Raji (cell line): ENCODE data around the gene ZNF644.
A peak's percentile ranks its signal among the peaks of the same experiment; 100 is the strongest.

ENCODE experiments used
- POLR2A ChIP-seq: IDR thresholded peaks from 2 replicates; pipeline ENCODE4 v1.6.1; 2011; ENCODE audit warnings: low read depth, low read length, control low read depth; ENCODE audit not compliant: insufficient read depth

The ZNF644 gene

DNA sequence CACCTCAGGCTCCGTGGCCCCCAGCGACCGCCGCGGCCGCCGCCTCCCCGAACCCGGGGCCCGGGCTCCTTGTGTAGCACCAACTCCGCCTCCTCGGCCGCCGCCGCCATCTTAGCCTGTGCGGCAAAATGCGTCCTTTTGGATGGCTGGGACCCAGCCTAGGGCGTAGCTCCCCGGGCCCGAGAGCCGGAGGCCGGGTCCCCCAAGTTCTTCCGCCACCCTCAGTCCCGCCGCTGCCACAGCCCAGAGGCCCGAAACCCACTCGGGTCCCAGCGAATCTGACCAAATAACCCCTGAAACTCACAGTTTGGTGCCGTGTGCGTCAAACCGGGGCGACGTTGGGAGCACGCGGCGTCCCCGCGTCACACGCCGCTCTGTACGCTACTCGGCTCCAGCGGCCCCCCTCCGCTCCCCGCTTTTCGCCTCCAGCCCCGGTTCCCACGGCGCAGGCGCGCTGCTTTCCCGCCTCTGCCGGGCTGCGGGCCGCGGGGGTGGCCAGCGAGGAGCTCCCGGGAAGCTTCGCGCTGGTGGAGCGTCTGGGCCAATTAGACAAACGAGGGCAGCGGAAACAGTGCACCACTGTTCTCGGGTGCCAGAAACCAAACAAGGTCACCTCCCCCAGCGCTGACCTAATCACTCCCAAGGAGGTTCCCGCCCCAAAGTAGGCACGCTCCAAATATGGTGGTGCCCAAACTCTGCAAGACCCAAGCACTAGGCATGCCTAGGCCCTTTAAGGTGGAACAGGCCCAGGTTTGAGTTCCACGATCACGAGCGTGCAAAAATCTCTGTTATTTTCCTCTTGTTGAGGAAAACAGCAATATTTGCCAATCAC lies at the start of gene ZNF644:
Gene ZNF644, minus strand, starts transcription at position 350 of the 832 bp plus-strand sequence. CDS start 39,682 bp downstream, outside the sequence.
- peak; percentile 74 for TF ChIP-seq POLR2A

DNA sequence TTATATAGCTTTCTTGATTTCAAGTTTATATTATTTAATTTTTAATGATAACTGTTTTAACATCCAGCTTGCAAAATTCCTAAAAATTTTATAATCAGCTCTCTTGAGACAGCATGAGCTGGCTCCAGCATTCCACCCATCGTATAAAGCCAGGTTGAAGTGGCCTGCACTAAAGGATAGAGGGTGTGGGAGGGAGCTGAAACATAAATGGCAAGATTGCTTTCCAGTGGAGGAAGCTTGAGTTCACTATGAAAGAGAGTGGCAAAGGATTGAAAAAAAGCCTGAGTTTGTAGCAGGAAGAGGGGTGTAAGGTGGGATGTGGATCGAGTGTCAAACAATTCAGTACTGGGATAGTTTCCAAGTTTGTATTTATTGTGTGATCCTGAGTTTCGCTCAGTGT lies 48.5 kb upstream of the ZNF644 start:
- no peak for TF ChIP-seq POLR2A

DNA sequence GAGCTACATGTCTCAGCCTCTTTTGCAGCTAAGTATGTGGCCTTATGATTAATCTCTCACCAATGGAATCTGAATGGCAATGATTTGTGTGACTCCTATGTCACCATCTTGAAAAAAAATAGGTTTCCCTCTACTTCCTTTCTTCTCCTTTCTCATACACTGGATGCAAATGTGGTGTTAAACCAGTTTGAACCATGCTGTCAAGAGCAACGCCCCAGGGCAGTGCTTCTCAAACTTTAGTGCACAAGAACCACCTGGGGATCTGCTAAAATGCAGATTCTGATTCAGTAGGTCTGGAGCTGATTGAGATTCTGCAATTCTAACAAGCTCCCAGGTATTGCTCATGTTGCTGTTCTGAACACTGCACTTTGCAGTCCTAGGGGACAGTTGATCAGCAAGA lies 44.7 kb upstream of the ZNF644 start:
- no peak for TF ChIP-seq POLR2A

DNA sequence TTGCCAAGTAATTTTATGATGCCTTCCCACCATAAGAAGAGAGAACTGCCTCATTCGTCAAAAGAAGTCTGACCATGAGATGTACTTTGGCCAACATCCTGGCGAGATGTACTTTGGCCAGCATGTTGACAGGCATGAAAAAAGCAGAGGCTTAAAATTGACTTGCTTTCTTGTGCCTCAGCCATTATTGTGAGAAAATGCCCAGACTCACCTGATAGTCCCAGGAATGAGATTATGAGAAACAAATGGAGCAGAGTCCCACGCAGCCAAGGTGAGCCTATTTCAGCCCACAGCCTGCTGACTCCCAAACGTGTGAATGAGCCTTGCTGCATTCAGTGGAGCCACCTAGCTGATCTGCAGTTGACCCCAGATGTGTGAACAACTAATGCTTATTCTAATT lies 43.5 kb upstream of the ZNF644 start:
- no peak for TF ChIP-seq POLR2A

DNA sequence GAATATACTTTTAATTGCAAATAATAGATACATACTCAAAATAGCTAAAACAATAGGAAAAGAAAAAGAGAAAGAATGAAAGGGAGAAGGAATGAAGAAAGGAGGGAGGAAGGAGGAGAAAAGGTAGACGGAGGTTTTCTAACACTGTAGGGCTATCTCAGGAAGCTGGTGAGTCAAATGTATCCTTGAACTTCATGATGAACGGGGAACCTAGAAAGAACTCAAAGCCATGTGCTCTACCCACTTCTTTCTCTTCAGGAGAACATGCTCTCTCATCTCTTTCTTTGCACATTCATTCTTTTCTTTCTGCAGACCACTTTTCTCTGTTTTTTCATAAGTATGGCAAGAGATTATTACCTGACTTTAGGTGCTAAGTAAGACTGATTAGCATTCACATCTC lies 37.3 kb upstream of the ZNF644 start:
- TF ChIP-seq POLR2A = no peak

DNA sequence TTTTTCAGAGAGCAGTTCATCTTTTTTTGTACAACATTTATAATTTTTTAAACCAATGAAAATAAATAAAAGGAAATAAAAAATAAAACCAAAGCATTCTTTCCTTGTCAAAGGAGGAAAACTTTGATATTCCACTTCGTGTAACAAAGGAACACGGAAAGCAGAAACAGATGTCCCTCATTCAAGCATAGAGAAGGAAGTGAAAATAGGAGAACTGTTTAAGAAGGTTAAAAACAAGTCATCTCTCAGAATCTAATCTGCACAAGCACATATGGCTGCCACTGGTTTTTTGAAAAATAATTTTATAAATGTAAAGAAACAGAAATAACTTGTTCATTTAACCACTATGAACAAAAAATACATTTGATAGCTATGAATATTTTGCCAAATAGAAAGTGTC lies 35.9 kb upstream of the ZNF644 start:
- no peak for TF ChIP-seq POLR2A

DNA sequence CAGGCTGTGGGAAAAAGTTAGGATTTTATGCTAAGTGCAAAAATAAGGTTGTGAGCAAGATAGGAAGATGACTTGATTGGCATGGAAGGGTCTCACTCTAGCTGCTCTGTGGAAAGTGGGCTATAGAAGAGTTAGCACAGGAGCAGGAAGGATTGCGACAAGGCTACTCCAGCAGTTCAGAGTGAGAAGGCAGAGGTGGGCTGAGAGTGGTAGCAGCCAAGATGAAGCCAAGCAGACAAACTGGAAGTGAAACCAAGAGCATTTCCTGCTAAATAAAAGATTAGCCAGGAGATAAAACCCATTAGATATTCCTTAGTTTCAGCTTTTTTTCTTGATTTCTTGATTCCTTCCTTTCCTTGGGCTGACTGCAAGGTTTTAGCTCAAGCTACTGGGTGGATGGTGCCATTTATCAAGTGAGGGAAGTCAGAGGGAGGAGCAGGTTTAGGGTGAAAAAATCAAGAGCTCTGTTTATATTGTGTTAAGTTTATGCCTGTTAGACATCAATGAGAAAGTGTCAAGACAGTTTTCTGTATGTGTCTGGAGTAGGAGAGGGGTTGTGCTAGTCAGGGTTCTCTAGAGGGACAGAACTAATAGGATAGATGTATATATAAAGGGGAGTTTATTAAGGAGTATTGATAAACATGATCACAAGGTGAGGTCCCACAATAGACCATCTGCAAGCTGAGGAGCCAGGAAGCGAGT lies 33.1 kb upstream of the ZNF644 start:
- no peak for TF ChIP-seq POLR2A

DNA sequence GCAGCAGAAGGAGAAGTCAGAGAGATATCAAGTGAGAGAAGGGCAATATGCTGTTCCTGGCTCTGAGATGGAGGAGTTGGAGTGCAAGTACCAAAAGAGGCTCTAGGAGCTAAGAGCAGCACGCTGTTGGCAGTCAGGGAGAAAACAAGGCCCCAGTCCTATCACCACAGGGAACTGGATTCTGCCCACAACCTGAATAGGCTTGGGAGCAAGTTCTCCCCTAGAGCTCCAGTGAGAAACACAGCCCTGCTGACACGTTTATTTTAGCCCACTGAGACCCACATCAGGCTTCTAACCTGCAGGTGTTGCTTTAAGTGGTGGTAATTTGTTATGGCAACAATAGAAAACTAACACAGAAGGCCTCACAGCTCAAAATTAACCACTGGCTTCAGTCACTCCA lies 31.8 kb upstream of the ZNF644 start:
- no peak for TF ChIP-seq POLR2A

DNA sequence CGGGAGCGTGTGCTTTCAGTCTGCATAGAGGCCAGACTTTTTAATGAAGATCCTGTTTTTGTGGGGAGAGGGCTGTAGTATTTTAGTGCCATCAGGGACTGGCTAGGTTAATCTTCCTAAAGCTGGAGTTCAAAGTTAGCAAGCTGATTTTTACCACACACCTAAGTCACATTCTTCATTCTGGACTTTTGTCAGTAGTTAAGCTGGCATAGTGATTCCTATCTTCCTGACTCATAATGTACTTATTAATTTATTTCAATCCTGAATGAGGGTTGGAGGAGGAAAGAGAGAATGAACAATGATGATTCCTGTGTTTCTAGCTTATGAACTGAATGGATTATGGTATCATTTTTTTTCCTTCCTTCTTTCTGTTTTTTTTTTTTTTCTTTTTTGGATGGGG lies 24.9 kb upstream of the ZNF644 start:
- TF ChIP-seq POLR2A = no peak

DNA sequence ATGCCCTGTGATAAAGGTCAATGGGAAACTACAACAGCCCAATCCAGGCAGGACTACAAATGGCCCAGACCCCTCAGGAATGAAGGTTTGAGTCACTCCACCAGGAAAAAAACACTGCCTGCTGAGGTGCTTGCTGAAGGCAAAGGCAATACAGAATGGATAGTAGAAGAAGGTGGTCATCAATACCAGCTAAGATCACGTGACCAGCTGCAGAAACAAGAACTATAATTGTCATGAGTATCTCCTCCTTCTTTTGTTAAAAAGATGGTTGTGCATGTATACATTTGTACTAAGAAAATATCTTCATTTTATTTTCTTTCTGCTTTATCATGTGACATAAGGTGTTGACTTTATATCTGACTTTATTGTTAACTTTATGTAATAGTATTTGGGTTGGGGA lies 23.4 kb upstream of the ZNF644 start:
- TF ChIP-seq POLR2A = no peak

DNA sequence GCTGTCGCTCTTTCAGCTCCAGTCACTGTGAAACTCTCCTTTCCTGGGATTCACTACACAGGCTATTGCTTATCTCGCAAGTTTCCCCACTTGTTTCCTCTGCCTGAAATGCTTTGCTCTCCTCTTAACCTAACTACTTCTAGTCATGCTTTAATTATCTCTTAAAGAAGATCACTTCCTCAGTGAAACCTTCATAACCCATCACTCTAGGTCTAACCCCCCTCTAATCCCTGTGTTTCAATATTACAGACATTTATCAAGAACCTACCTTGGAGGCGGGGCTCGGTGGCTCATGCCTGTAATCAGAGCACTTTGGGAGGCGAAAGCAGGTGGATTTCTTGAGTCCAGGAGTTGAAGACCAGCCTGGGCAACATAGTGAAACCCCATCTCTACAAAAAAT lies 16.7 kb upstream of the ZNF644 start:
- no peak for TF ChIP-seq POLR2A

DNA sequence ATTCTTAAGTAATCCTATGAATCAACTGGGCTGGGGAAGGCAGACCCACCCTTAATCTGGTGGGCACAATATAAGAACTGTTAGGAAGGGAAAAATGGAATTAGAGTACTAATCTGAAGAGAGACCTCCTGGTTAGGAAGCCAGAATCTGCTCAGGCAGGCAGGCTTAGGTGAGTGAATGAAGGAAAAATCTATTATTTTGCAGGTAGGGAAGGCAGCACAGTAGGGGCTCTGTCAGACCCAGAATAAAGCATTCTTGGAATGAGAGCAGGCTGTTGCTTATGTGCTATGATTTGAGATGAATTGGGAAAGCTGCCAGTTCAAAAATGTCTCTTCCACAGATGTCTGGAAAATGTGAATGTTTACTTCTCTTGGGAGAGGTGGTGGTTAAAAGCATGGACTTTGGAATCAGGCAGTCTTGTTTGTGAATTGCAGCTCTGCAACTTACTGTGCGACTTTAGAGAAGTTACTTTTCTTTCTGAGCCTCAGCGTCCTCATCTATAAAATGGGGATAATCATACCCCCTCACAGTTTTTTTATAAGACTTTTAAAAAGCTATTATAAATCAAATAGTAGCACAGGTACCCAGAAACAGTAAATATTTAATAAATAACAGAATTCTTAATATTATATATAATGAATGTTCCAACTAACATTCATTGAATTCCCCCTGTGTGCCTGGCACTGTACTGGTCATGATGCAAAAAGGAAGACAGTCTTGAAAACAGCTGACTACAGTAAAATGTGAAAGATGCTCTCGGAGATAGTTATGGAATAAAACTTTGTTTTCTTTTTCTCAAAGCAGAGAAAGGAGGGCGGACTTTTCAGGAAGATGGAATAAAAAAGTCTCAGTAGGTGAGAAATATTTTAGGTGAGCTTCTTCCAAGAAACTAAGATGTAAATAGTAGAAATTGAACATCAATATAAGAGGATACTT lies 15.3 kb upstream of the ZNF644 start:
- no peak for TF ChIP-seq POLR2A

DNA sequence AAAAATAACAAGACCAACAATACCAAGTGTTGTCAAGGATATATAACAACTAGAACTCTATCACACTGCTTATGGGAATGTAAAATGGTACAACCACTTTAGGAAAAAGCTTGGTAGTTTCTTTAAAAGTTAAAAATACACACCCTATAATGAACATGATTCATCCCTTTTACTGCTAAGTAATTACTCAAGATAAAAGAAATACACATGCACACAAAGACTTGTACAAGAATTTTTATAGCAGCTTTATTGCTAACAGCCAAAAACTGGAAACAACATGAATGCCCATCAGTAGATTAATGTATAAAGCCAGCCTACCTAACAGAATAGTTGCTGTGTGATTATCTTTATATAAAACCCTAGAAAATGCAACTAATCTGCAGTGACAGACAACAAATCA lies 10.5 kb upstream of the ZNF644 start:
- TF ChIP-seq POLR2A = no peak

DNA sequence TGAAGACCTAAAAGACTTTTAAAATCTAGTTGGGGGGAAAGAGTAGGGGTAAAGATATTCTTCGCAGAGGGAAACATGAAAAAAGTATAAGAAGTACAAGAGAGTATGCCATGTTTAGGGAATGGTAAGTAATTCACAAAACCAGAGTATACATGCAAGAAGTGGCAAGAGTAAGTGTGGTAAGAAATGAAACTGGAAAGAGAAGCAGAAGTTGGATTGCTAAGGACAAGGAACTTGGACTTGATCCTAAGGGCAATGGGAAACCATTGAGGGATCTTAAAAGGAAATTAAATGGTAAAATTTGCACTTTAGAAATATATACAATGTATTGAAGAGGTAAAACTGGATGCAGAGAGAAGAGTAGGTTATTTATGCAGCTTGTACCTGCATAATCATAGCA lies 9.2 kb upstream of the ZNF644 start:
- no peak for TF ChIP-seq POLR2A

DNA sequence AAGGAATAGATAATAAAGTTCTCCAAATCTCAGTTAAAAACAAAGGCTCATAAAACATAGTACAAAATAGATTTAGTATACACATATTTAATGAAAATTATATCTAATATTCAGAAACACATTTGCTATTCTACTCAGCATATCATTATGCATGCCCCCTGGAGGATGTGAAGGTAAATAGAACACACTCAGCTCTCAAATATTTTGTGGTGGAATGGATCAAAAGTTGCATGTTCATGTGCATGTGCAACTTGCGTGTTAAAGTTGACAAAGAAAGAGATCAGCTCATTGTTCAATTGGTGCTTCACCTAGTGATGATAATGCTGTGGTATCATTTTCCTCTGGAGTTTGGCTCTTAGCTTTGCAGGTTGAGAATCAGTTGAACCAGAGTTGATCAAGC lies 4.9 kb upstream of the ZNF644 start:
- no peak for TF ChIP-seq POLR2A
